ENCODE results near the gene YY1AP1. TPM values are rescaled to one million over a fixed set of nuclear protein-coding genes. Genes with fewer than 3 reads are reported as not detected.
"Not testable (repeated sequence)": the region's sequence is repeated elsewhere in the genome, so short reads cannot be mapped to it uniquely, and the experiment has no call there.

YY1AP1 gene, protein sequence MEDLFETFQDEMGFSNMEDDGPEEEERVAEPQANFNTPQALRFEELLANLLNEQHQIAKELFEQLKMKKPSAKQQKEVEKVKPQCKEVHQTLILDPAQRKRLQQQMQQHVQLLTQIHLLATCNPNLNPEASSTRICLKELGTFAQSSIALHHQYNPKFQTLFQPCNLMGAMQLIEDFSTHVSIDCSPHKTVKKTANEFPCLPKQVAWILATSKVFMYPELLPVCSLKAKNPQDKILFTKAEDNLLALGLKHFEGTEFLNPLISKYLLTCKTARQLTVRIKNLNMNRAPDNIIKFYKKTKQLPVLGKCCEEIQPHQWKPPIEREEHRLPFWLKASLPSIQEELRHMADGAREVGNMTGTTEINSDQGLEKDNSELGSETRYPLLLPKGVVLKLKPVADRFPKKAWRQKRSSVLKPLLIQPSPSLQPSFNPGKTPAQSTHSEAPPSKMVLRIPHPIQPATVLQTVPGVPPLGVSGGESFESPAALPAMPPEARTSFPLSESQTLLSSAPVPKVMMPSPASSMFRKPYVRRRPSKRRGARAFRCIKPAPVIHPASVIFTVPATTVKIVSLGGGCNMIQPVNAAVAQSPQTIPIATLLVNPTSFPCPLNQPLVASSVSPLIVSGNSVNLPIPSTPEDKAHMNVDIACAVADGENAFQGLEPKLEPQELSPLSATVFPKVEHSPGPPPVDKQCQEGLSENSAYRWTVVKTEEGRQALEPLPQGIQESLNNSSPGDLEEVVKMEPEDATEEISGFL
- 116 TPM for total RNA-seq

DNA sequence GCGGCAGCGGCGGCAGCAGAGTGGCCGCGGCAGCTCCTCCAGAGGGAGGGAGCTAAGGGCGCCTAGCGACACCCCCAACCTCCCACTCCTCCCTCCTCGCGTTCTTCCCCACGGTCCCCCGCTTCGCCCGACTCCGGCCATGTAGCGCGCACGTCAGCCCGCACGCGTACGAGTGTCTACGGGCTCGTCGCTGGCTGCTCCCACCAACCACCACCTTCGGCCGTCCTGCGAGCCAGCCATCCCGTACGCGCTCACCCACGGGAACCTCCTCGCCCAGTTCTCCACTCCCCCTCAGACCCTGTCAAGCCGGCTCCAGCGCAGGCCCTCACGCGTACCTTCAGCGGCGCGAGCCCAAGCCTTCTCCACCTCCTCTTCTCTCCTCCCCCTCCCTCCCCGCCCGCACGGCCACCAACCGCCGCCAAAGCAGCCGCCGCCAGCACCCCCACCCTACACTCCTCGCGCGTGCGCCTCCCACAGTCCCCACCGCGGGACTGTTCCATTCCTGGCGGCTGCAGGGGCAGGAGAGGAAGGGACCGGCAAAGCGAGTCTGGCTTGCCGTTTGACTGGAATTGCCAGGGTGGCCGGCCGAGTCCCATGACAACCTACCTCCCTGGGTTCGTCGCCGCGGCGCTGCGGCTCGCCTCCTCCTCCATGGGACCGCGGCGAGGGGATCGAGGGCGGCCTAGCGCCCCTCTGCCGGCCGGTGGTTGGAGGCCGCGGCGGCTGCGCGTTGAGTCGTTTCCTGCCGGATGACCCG is at the start of gene YY1AP1:
TSS of gene YY1AP1 (minus strand) at position 451 of the 757 bp plus-strand sequence. CDS start 8,338 bp downstream, outside the sequence.
- intact Hi-C loops (cut with DNase I) = no loop called here
- TF ChIP-seq POLR2A (IDR thresholded peaks at IDR 0.05) (peak in 1 of 2 donors; percentile 85), POLR2AphosphoS5 (IDR thresholded peaks at IDR 0.05; ENCODE audit: insufficient read depth in 1 of 2, low read depth in 1 of 2) (peak; percentile 72 to 97)
- TF ChIP-seq, protein P1, sequence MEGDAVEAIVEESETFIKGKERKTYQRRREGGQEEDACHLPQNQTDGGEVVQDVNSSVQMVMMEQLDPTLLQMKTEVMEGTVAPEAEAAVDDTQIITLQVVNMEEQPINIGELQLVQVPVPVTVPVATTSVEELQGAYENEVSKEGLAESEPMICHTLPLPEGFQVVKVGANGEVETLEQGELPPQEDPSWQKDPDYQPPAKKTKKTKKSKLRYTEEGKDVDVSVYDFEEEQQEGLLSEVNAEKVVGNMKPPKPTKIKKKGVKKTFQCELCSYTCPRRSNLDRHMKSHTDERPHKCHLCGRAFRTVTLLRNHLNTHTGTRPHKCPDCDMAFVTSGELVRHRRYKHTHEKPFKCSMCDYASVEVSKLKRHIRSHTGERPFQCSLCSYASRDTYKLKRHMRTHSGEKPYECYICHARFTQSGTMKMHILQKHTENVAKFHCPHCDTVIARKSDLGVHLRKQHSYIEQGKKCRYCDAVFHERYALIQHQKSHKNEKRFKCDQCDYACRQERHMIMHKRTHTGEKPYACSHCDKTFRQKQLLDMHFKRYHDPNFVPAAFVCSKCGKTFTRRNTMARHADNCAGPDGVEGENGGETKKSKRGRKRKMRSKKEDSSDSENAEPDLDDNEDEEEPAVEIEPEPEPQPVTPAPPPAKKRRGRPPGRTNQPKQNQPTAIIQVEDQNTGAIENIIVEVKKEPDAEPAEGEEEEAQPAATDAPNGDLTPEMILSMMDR (IDR thresholded peaks at IDR 0.05) = peak in 1 of 3 experiments; percentile 14
- Histone ChIP-seq H3K4me1 (peaks cover 47% of the 10 kb centered on the region), H3K4me3 (peak within 1 kb of the TSS; percentile 75 to 95), H3K9me3 (no peaks in the 10 kb centered on the region), H3K27me3 (no peaks in the 10 kb centered on the region), H3K36me3 (peaks cover 0 to 10% of the 10 kb centered on the region in 2 donors), H3K27ac (peak within 1 kb of the TSS; percentile 96)
- DNase-seq (ENCODE audit: extremely low spot score in 2 of 2) = peak in 1 of 2 donors; percentile 93

DNA sequence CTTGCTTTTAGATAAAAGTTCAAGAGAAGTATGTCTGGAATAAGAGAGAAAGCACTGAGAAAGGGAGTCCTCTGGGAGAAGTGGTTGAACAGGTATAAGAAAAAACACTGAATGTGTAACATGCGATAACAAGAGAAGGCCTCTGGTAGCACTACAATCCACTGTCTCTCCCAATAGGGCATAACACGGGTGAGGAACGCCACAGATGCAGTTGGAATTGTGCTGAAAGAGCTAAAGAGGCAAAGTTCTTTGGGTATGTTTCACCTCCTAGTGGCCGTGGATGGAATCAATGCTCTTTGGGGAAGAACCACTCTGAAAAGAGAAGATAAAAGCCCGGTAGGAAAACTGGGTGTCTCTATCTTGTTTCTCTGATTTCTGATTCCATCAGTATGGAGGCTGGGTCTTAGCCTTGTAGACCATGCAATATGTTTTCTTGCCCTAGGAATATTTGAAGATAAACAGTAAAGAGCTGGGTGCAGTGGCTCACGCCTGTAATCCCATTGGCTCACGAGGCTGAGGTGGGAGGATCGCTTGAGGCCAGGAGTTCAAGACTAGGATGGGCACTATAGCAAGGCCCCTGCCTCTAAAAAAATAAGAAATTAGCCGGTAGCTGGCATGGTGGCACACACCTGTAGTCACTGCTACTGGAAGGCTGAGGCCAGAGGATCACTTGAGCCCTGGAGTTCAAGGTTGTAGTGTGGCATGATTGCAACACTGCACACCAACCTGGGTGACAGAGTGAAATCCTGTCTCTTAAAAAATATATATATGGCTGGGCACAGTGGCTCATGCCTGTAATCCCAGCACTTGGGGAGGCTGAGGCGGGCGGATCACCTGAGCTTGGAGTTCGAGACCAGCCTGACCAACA is 40.7 kb upstream of the YY1AP1 start:
- TF ChIP-seq, protein P1 (IDR thresholded peaks at IDR 0.05) = peak in 2 of 3 experiments; percentile 18 to 25
- TF ChIP-seq POLR2A (IDR thresholded peaks at IDR 0.05) (no peak), POLR2AphosphoS5 (IDR thresholded peaks at IDR 0.05; ENCODE audit: insufficient read depth in 1 of 2, low read depth in 1 of 2) (no peak)
- peaks cover 0 to 45% of the 10 kb centered on the region in 2 donors for H3K36me3 ChIP-seq
- no peaks in the 10 kb centered on the region for H3K9me3 ChIP-seq
- H3K4me3 ChIP-seq = no peak overlapping the region
- H3K4me1 ChIP-seq = no peaks in the 10 kb centered on the region
- intact Hi-C loops (cut with DNase I) = no loop called here
- no peak for DNase-seq (ENCODE audit: extremely low spot score in 2 of 2)
- H3K27ac ChIP-seq = no peak overlapping the region
- H3K27me3 ChIP-seq = no peaks in the 10 kb centered on the region

DNA sequence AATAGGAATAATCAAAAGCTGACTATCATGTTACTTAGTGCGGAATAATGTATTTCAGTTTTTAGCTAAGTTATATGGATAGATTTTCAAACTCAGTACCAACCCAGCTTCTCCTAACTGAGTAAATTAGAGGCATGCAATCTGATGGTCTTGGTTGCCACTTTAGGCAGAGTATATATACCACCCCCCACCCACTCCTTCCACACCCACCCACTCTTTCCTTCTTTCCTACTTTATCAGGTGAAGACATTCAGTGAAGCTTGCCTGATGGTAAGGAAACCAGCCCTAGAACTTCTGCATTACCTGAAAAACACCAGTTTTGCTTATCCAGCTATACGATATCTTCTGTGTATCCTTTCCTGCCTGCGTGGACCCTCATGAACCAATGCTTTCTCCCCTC is 36.6 kb upstream of the YY1AP1 start:
- no peak overlapping the region for H3K4me3 ChIP-seq
- no peaks in the 10 kb centered on the region for H3K9me3 ChIP-seq
- intact Hi-C loops (cut with DNase I) = no loop called here
- no peaks in the 10 kb centered on the region for H3K4me1 ChIP-seq
- DNase-seq (ENCODE audit: extremely low spot score in 2 of 2) = no peak
- H3K27ac ChIP-seq = no peak overlapping the region
- TF ChIP-seq POLR2AphosphoS5 (IDR thresholded peaks at IDR 0.05; ENCODE audit: insufficient read depth in 1 of 2, low read depth in 1 of 2) (no peak), POLR2A (IDR thresholded peaks at IDR 0.05) (no peak)
- TF ChIP-seq, protein P1 (IDR thresholded peaks at IDR 0.05) = no peak
- H3K27me3 ChIP-seq = no peaks in the 10 kb centered on the region
- peaks cover 0 to 7% of the 10 kb centered on the region in 2 donors for H3K36me3 ChIP-seq

DNA sequence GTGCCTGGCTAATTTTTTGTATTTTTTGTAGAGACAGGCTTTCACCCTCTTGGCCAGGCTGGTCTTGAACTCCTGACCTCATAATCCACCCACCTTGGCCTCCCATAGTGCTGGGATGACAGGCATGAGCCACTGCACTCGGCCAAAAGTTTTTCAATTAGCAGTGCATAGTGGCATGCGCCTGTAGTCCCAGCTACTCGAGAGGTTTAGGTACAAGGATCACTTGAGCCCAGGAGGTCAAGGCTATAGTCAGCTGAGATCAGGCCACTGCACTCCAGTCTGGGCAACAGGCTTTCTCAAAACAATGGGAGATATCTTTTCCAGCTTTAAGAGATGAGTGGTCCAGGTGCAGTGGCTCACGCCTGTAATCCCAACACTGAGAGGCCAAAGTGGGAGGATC is 31.1 kb upstream of the YY1AP1 start:
- Histone ChIP-seq H3K9me3 (no peaks in the 10 kb centered on the region), H3K4me3 (no peak overlapping the region), H3K27me3 (no peaks in the 10 kb centered on the region), H3K36me3 (no peaks in the 10 kb centered on the region), H3K4me1 (no peaks in the 10 kb centered on the region), H3K27ac (no peak overlapping the region)
- no peak for DNase-seq (ENCODE audit: extremely low spot score in 2 of 2)
- TF ChIP-seq POLR2AphosphoS5 (IDR thresholded peaks at IDR 0.05; ENCODE audit: insufficient read depth in 1 of 2, low read depth in 1 of 2) (no peak), POLR2A (IDR thresholded peaks at IDR 0.05) (no peak)
- TF ChIP-seq, protein P1 (IDR thresholded peaks at IDR 0.05) = no peak
- intact Hi-C loops (cut with DNase I) = no loop called here

DNA sequence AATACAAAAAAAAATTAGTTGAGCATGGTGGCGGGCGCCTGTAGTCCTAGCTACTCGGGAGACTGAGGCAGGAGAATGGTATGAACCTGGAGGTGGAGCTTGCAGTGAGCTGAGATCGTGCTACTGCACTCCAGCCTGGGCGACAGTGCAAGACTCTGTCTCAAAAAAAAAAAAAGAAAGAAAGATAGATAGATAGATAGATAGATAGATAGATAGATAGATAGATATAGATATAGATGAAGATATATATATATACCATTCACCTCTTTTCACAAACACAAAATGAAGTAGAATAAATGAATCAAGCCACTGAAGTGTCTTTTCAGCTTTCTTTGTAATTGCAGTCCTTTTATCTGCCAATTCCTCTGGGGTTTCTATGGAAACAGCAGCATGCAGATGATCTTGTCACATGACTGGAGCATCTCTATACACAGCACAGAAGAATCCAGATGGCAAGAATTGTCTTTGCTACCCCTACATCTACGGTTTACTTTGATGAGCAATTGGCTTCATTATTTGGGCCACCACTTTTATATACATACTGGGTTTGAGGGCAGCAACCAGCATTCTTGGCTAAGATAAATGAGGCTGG is 30.0 kb upstream of the YY1AP1 start:
- H3K27ac ChIP-seq; H3K4me3 ChIP-seq; H3K9me3 ChIP-seq; H3K36me3 ChIP-seq; H3K27me3 ChIP-seq; intact Hi-C loops (cut with DNase I); H3K4me1 ChIP-seq; DNase-seq (ENCODE audit: extremely low spot score in 2 of 2): not testable (repeated sequence)

All from vagina (tissue), 2 donors.